Fibroblast of the aortic adventitia (primary cell): ENCODE measurements around the gene ZNF516. TPM values are rescaled to one million over a fixed set of nuclear protein-coding genes. Genes with fewer than 3 reads are reported as not detected.

Experiments
- DNase-seq: peaks from one replicate; pipeline ENCODE4 v3.0.0-alpha.2; 2010; ENCODE audit warnings: low read depth
- H3K4me3 ChIP-seq: 2 replicates; pipeline ENCODE4 v1.5.1; 2011; ENCODE audit warnings: low read depth, mild to moderate bottlenecking, control low read depth, low read length, moderate library complexity
- CTCF ChIP-seq: IDR thresholded peaks from 2 replicates; pipeline ENCODE4 v1.5.1; 2011; ENCODE audit warnings: mild to moderate bottlenecking, low read length, control low read depth, inconsistent platforms; ENCODE audit not compliant: insufficient read depth
- total RNA-seq: library from RNA; depleted of rRNA; stranded (reverse); fragments of >200 nt; gene quantifications from 2 replicates; pipeline ENCODE4 v1.2.3, GENCODE V29; 2012; ENCODE audit warnings: low replicate concordance

ZNF516 gene
- total RNA-seq, 1 donor = 21.9 TPM

- TF ChIP-seq CTCF = no peak
- DNase-seq = peak; percentile 78
These were observed 64.4 kb downstream of the ZNF516 start for GRCh38 chr18:76430636-76431035.

GRCh38 chr18:76429262-76430126, 65.5 kb downstream of the ZNF516 start:
- no peak overlapping the region for H3K4me3 ChIP-seq
- DNase-seq = no peak
- no peak for TF ChIP-seq CTCF

More at GRCh38 chr18:76430636-76431035, 64.4 kb downstream of the ZNF516 start:
- no peak overlapping the region for H3K4me3 ChIP-seq

- no peak for DNase-seq
- no peak for TF ChIP-seq CTCF
- H3K4me3 ChIP-seq = no peak overlapping the region
These were observed 66.4 kb downstream of the ZNF516 start for GRCh38 chr18:76428396-76429261.

- peak; percentile 80 for TF ChIP-seq CTCF
- peak; percentile 39 for DNase-seq
- no peak overlapping the region for H3K4me3 ChIP-seq
These were observed 68.2 kb downstream of the ZNF516 start for GRCh38 chr18:76426737-76427305.

- no peak overlapping the region for H3K4me3 ChIP-seq
- no peak for TF ChIP-seq CTCF
- peak; percentile 29 for DNase-seq
These were observed 69.6 kb downstream of the ZNF516 start for GRCh38 chr18:76425146-76426131.
